Heart left ventricle (tissue), 13 donors: ENCODE measurements around the gene FOLR3.

Source experiments
- POLR2A ChIP-seq, 2 donors: fragments of 450-650 bp; IDR thresholded peaks; one replicate each; pipeline ENCODE4 v1.6.1; 2017; ENCODE audit warnings: antibody characterized with exemption in 2 of 2, mild to moderate bottlenecking in 2 of 2, moderate library complexity in 2 of 2
- TF ChIP-seq, protein P1 (sequence below), 12 donors: fragments of 200-600 bp; sonication (generic) in 4 of 12; IDR thresholded peaks; one replicate each; pipeline versions ENCODE4 v1.5.0 to v1.8.0; 2018 to 2022; ENCODE audit warnings: antibody characterized with exemption in 12 of 12, mild to moderate bottlenecking in 5 of 12
- donor health status: ischemic (EF 13 %, LVEDD 7.1; RV severe dilation, severe dysfunction).
- donor health status: DM: no; HTN: yes; CAD: no.
- donor health status: DM: no; HTN: no; CAD: no.
- donor health status: ischemic (EF 25% LVEDD 6.9; RV normal size, moderate dysfunction).
- donor health status: ischemic (EF 25% LVEDD 5.7; RV mildly dilated, moderate dysfunction).
- donor health status: ischemic (EF 35%, LVEDD 5.7; RV mildly dilated, moderate dysfunction).
- donor health status: nonischemic (EF 11% LVEDD 7.7; RV severe dilation, severe dysfunction).
- donor health status: DM: yes; HTN: yes; CAD: no.
- donor health status: PGD.
- donor health status: ischemic (EF 29% LVEDD 5.4; RV normal size, mild dysfunction).
- donor health status: nonischemic (EF 23%, LVEDD 6.1; RV moderate dilation, normal function).

GRCh38 chr11:72127923-72128322 is 7.6 kb upstream of the FOLR3 start:
- TF ChIP-seq POLR2A (IDR thresholded peaks at IDR 0.05): no peak
- TF ChIP-seq, protein P1, sequence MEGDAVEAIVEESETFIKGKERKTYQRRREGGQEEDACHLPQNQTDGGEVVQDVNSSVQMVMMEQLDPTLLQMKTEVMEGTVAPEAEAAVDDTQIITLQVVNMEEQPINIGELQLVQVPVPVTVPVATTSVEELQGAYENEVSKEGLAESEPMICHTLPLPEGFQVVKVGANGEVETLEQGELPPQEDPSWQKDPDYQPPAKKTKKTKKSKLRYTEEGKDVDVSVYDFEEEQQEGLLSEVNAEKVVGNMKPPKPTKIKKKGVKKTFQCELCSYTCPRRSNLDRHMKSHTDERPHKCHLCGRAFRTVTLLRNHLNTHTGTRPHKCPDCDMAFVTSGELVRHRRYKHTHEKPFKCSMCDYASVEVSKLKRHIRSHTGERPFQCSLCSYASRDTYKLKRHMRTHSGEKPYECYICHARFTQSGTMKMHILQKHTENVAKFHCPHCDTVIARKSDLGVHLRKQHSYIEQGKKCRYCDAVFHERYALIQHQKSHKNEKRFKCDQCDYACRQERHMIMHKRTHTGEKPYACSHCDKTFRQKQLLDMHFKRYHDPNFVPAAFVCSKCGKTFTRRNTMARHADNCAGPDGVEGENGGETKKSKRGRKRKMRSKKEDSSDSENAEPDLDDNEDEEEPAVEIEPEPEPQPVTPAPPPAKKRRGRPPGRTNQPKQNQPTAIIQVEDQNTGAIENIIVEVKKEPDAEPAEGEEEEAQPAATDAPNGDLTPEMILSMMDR (IDR thresholded peaks at IDR 0.05): no peak
